Fibroblast of pulmonary artery (primary cell): Measurements from ENCODE around the gene ASB7.
A peak's percentile ranks its signal among the peaks of the same experiment; 100 is the strongest.

Experiments used
- DNase-seq: peaks from one replicate; pipeline ENCODE4 v3.0.0-alpha.2; 2010; ENCODE audit warnings: low read depth
- H3K4me3 ChIP-seq: replicated peaks from 2 replicates; pipeline ENCODE4 v1.5.1; 2011; ENCODE audit warnings: low read depth, mild to moderate bottlenecking, control low read depth, low read length, moderate library complexity
- CTCF ChIP-seq: IDR thresholded peaks from 2 replicates; pipeline ENCODE4 v1.5.1; 2011; ENCODE audit warnings: mild to moderate bottlenecking, control low read depth, low read length, inconsistent platforms; ENCODE audit errors: missing control alignments

Gene ASB7

GRCh38 chr15:100652116-100652515, 49.7 kb downstream of the ASB7 start:
- H3K4me3 ChIP-seq, result no peak overlapping the region
- no peak for TF ChIP-seq CTCF
- DNase-seq, result no peak

GRCh38 chr15:100653608-100654007, 51.2 kb downstream of the ASB7 start:
- DNase-seq, result no peak

GRCh38 chr15:100658895-100659294, 56.5 kb downstream of the ASB7 start:
- no peak for DNase-seq
- H3K4me3 ChIP-seq, result no peak overlapping the region
- TF ChIP-seq CTCF, result no peak

More at GRCh38 chr15:100653608-100654007, 51.2 kb downstream of the ASB7 start:
- TF ChIP-seq CTCF, result no peak
- H3K4me3 ChIP-seq, result no peak overlapping the region

GRCh38 chr15:100661156-100661555, 58.8 kb downstream of the ASB7 start:
- no peak for TF ChIP-seq CTCF
- H3K4me3 ChIP-seq, result no peak overlapping the region

GRCh38 chr15:100663086-100663914, 60.9 kb downstream of the ASB7 start:
- DNase-seq, result no peak
- H3K4me3 ChIP-seq, result no peak overlapping the region
- TF ChIP-seq CTCF, result peak; percentile 28

More at GRCh38 chr15:100661156-100661555, 58.8 kb downstream of the ASB7 start:
- DNase-seq, result no peak

GRCh38 chr15:100663915-100664281, 61.5 kb downstream of the ASB7 start:
- no peak for TF ChIP-seq CTCF
- H3K4me3 ChIP-seq, result peak overlapping the region; percentile 19

GRCh38 chr15:100665570-100665969, 63.2 kb downstream of the ASB7 start:
- no peak for TF ChIP-seq CTCF
- H3K4me3 ChIP-seq, result no peak overlapping the region
- DNase-seq, result peak; percentile 45

More at GRCh38 chr15:100663915-100664281, 61.5 kb downstream of the ASB7 start:
- peak; percentile 48 for DNase-seq
